SK-N-SH (cell line): ENCODE measurements around the gene PFKP.

Experiments
- ELF1 ChIP-seq: IDR thresholded peaks from 2 replicates; pipeline ENCODE4 v1.4.0; 2012
- POLR2AphosphoS5 ChIP-seq: IDR thresholded peaks from 2 replicates; pipeline ENCODE4 v1.6.1; 2012; ENCODE audit warnings: low read depth, low read length
- TF ChIP-seq, protein P1 (sequence below): fragments of 200-600 bp; sonication (generic); IDR thresholded peaks from 2 replicates; pipeline ENCODE4 v1.6.1; 2017; ENCODE audit warnings: antibody characterized with exemption, mild to moderate bottlenecking, moderate library complexity

- TF ChIP-seq, protein P1, sequence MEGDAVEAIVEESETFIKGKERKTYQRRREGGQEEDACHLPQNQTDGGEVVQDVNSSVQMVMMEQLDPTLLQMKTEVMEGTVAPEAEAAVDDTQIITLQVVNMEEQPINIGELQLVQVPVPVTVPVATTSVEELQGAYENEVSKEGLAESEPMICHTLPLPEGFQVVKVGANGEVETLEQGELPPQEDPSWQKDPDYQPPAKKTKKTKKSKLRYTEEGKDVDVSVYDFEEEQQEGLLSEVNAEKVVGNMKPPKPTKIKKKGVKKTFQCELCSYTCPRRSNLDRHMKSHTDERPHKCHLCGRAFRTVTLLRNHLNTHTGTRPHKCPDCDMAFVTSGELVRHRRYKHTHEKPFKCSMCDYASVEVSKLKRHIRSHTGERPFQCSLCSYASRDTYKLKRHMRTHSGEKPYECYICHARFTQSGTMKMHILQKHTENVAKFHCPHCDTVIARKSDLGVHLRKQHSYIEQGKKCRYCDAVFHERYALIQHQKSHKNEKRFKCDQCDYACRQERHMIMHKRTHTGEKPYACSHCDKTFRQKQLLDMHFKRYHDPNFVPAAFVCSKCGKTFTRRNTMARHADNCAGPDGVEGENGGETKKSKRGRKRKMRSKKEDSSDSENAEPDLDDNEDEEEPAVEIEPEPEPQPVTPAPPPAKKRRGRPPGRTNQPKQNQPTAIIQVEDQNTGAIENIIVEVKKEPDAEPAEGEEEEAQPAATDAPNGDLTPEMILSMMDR, result no peak
- no peak for TF ChIP-seq ELF1
- no peak for TF ChIP-seq POLR2AphosphoS5
Measured at GRCh38 chr10:3115685-3116084, 48.3 kb downstream of the PFKP start.
